ENCODE measurements around the gene CRADD.

DNA sequence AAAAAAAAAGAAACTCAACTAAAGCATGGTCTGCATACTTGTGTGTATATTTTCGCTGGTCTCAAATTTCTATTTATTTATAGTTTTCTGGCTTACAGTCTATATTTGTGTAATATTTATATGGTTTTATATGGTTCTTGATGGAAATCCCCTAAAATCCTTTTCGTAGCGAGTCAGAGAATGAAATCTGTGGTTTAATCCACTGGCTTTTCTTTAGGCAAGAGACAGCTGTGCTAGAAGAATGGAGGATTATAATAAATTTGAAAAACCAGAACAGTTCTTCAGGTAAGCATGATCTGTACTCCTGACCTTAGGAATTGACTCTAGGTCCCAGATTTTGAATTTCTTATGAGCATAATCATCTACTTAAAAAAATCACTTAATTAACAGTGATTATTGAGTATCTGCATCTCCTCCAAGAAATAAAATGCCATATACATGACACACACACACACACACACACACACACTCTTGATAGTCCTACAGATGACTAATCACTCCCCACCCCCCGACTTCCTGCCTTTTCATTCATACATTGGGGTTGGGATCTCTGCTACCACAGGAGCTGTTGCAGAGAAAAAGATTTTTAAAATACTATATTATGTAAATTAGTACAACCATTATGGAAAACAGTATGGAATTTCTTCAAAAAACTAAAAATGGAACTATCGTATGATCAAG is 113.4 kb downstream of the CRADD start:
- TF ChIP-seq CTCF (IDR thresholded peaks at IDR 0.05), result no peak
- no peak for TF ChIP-seq POLR2A (IDR thresholded peaks at IDR 0.05)
